GM19099 (cell line): ENCODE results near the gene CPNE8.

Source experiments
- POLR2A ChIP-seq: IDR thresholded peaks from 3 replicates; pipeline ENCODE4 v1.6.1; 2011; ENCODE audit warnings: low read depth; ENCODE audit not compliant: insufficient read length; ENCODE audit errors: extremely low read depth

The CPNE8 gene

GRCh38 chr12:38745601-38746000, 159.8 kb downstream of the CPNE8 start:
- TF ChIP-seq POLR2A: no peak

- TF ChIP-seq POLR2A: no peak
Observed at GRCh38 chr12:38744041-38744440, 161.3 kb downstream of the CPNE8 start.

GRCh38 chr12:38736821-38737220, 168.6 kb downstream of the CPNE8 start:
- no peak for TF ChIP-seq POLR2A

- no peak for TF ChIP-seq POLR2A
Observed at GRCh38 chr12:38732761-38733160, 172.6 kb downstream of the CPNE8 start.

GRCh38 chr12:38728894-38729293, 176.5 kb downstream of the CPNE8 start:
- TF ChIP-seq POLR2A: no peak

- no peak for TF ChIP-seq POLR2A
Observed at GRCh38 chr12:38721611-38722252, 183.7 kb downstream of the CPNE8 start.

GRCh38 chr12:38720661-38721060, 184.7 kb downstream of the CPNE8 start:
- TF ChIP-seq POLR2A: no peak

GRCh38 chr12:38713294-38713693, 192.1 kb downstream of the CPNE8 start:
- TF ChIP-seq POLR2A: no peak

- TF ChIP-seq POLR2A: no peak
Observed at GRCh38 chr12:38711054-38711453, 194.3 kb downstream of the CPNE8 start.

- no peak for TF ChIP-seq POLR2A
Observed at GRCh38 chr12:38708466-38708865, 196.9 kb downstream of the CPNE8 start.

- TF ChIP-seq POLR2A: no peak
Observed at GRCh38 chr12:38707648-38708047, 197.7 kb downstream of the CPNE8 start.

- no peak for TF ChIP-seq POLR2A
Observed at GRCh38 chr12:38697289-38697688, 208.1 kb downstream of the CPNE8 start.

GRCh38 chr12:38695057-38695456, 210.3 kb downstream of the CPNE8 start:
- TF ChIP-seq POLR2A: no peak

- TF ChIP-seq POLR2A: no peak
Observed at GRCh38 chr12:38691164-38691563, 214.2 kb downstream of the CPNE8 start.

- TF ChIP-seq POLR2A: no peak
Observed at GRCh38 chr12:38690646-38691045, 214.7 kb downstream of the CPNE8 start.

- TF ChIP-seq POLR2A: no peak
Observed at GRCh38 chr12:38689704-38690103, 215.7 kb downstream of the CPNE8 start.

GRCh38 chr12:38689195-38689594, 216.2 kb downstream of the CPNE8 start:
- TF ChIP-seq POLR2A: no peak
